Activated CD4-positive, alpha-beta T cell treated with anti-CD3 and anti-CD28 coated beads, Interleukin-2, Interleukin-4, amounts not matched to agents 100 ng/mL and 50 ng/mL, durations not matched to agents 16 hours and 8 hours (primary cell): ENCODE results near the gene IGLL5.

Source experiments
- DNase-seq: peaks from one replicate; pipeline ENCODE4 v3.0.0-alpha.2; 2020; ENCODE audit warnings: low spot score

Gene IGLL5

GRCh38 chr22:22938672-22939587, 51.3 kb downstream of the IGLL5 start:
- no peak for DNase-seq

- no peak for DNase-seq
These were observed 52.2 kb downstream of the IGLL5 start for GRCh38 chr22:22939588-22940368.

GRCh38 chr22:22940961-22941605, 53.5 kb downstream of the IGLL5 start:
- no peak for DNase-seq

- no peak for DNase-seq
These were observed 54.4 kb downstream of the IGLL5 start for GRCh38 chr22:22941831-22942510.

- peak; percentile 76 for DNase-seq
These were observed 55.1 kb downstream of the IGLL5 start for GRCh38 chr22:22942511-22943329.

- DNase-seq = no peak
These were observed 56.1 kb downstream of the IGLL5 start for GRCh38 chr22:22943521-22944267.

- DNase-seq = no peak
These were observed 56.8 kb downstream of the IGLL5 start for GRCh38 chr22:22944268-22944985.

- no peak for DNase-seq
These were observed 57.6 kb downstream of the IGLL5 start for GRCh38 chr22:22945195-22945594.
